ENCODE measurements around the gene CFL1. TPM values are rescaled to one million over a fixed set of nuclear protein-coding genes. Genes with fewer than 3 reads are reported as not detected.

The CFL1 gene
- total RNA-seq, 1 experiment from 2014 or later = 1,911 TPM

DNA sequence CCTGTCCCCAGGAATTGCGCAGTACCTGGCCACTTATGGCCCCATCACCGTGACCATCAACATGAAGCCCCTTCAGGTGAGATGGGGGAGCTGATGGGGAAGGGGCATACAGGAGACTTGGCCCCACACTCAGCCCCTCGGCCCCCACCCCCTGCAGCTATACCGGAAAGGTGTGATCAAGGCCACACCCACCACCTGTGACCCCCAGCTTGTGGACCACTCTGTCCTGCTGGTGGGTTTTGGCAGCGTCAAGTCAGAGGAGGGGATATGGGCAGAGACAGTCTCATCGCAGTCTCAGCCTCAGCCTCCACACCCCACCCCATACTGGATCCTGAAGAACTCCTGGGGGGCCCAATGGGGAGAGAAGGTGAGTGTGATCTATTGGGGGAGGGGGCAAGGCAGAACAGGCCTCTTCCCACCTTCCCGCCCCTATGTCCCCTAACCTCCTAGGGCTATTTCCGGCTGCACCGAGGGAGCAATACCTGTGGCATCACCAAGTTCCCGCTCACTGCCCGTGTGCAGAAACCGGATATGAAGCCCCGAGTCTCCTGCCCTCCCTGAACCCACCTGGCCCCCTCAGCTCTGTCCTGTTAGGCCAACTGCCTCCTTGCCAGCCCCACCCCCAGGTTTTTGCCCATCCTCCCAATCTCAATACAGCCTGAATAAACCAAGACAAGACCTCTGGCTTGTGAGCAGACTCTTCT is 25.2 kb upstream of the CFL1 start:
- intact Hi-C loops (cut with micrococcal nuclease; ENCODE audit: unreplicated experiment) (no loop called here), in situ Hi-C loops (cut with HindIII; ENCODE audit: low pct_unique_long_range_greater_than_20kb, low sequenced_read_pairs) (no loop called here)
- DNase-seq (ENCODE audit: low read depth, low spot score) (no peak), ATAC-seq (no peak)
- Histone ChIP-seq H3K9me3 (ENCODE audit: control insufficient read depth, insufficient read depth, low read depth, low read length) (no peaks in the 10 kb centered on the region), H3K27me3 (ENCODE audit: control insufficient read depth, insufficient read depth, low read length) (no peaks in the 10 kb centered on the region), H3K4me3 (ENCODE audit: low read depth in 2 of 2, low read length in 2 of 2) (no peak overlapping the region), H3K4me1 (ENCODE audit: control insufficient read depth, insufficient read depth, low read length) (peaks cover 23% of the 10 kb centered on the region), H3K27ac (ENCODE audit: low read length) (no peak overlapping the region), H3K36me3 (ENCODE audit: control insufficient read depth, insufficient read depth, low read length) (peaks cover 4% of the 10 kb centered on the region; the same call in 1 of the 2 replicates)
- no TSS peak for BruUV-seq (replicated peaks)
- ChIA-PET CTCF (interaction anchor here (1.9 to 2.1 kb wide), 2 partner anchors 13 to 139 kb away, joined by 5 read pairs; no protein-coding TSS in a partner anchor), POLR2A (no interaction called here)
- TF ChIP-seq REST (IDR thresholded peaks at IDR 0.05; ENCODE audit: insufficient read depth in 1 of 2, low read depth in 2 of 2, low read length in 1 of 2) (no peak), TCF7L2 (IDR thresholded peaks at IDR 0.05; ENCODE audit: low read depth, low read length) (no peak), POLR2AphosphoS5 (IDR thresholded peaks at IDR 0.05; ENCODE audit: low read depth, low read length) (no peak), SIN3A (IDR thresholded peaks at IDR 0.05; ENCODE audit: borderline replicate concordance, insufficient read depth, low read depth, low read length) (no peak)
- TF ChIP-seq, protein P1, sequence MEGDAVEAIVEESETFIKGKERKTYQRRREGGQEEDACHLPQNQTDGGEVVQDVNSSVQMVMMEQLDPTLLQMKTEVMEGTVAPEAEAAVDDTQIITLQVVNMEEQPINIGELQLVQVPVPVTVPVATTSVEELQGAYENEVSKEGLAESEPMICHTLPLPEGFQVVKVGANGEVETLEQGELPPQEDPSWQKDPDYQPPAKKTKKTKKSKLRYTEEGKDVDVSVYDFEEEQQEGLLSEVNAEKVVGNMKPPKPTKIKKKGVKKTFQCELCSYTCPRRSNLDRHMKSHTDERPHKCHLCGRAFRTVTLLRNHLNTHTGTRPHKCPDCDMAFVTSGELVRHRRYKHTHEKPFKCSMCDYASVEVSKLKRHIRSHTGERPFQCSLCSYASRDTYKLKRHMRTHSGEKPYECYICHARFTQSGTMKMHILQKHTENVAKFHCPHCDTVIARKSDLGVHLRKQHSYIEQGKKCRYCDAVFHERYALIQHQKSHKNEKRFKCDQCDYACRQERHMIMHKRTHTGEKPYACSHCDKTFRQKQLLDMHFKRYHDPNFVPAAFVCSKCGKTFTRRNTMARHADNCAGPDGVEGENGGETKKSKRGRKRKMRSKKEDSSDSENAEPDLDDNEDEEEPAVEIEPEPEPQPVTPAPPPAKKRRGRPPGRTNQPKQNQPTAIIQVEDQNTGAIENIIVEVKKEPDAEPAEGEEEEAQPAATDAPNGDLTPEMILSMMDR (IDR thresholded peaks at IDR 0.05) = no peak

GRCh38 chr11:65882120-65883057 is 24.4 kb upstream of the CFL1 start:
- no peak for ATAC-seq
- peaks cover 20% of the 10 kb centered on the region for H3K4me1 ChIP-seq (ENCODE audit: control insufficient read depth, insufficient read depth, low read length)
- intact Hi-C loops (cut with micrococcal nuclease; ENCODE audit: unreplicated experiment) = no loop called here
- no peak overlapping the region for H3K4me3 ChIP-seq (ENCODE audit: low read depth in 2 of 2, low read length in 2 of 2)
- H3K27ac ChIP-seq (ENCODE audit: low read length) = no peak overlapping the region
- peaks cover 4% of the 10 kb centered on the region; the same call in 1 of the 2 replicates for H3K36me3 ChIP-seq (ENCODE audit: control insufficient read depth, insufficient read depth, low read length)
- no peaks in the 10 kb centered on the region for H3K9me3 ChIP-seq (ENCODE audit: control insufficient read depth, insufficient read depth, low read depth, low read length)
- in situ Hi-C loops (cut with HindIII; ENCODE audit: low pct_unique_long_range_greater_than_20kb, low sequenced_read_pairs) = no loop called here
- DNase-seq (ENCODE audit: low read depth, low spot score) = no peak
- H3K27me3 ChIP-seq (ENCODE audit: control insufficient read depth, insufficient read depth, low read length) = no peaks in the 10 kb centered on the region
- ChIA-PET CTCF (no interaction called here), POLR2A (interaction anchor here (0.5 kb wide), 1 partner anchor 107 kb away, joined by 6 read pairs; no protein-coding TSS in a partner anchor)
- no TSS peak for BruUV-seq (replicated peaks)
- no peak for TF ChIP-seq REST (IDR thresholded peaks at IDR 0.05; ENCODE audit: insufficient read depth in 1 of 2, low read depth in 2 of 2, low read length in 1 of 2)
- TF ChIP-seq, protein P1 (IDR thresholded peaks at IDR 0.05) = no peak
- no peak for TF ChIP-seq SIN3A (IDR thresholded peaks at IDR 0.05; ENCODE audit: borderline replicate concordance, insufficient read depth, low read depth, low read length)
- no peak for TF ChIP-seq TCF7L2 (IDR thresholded peaks at IDR 0.05; ENCODE audit: low read depth, low read length)
- no peak for TF ChIP-seq POLR2AphosphoS5 (IDR thresholded peaks at IDR 0.05; ENCODE audit: low read depth, low read length)

Measured in Panc1 (cell line).